GM12864 (cell line): ENCODE results near the gene RNASE7.

Experiments used
- DNase-seq: peaks from one replicate; pipeline ENCODE4 v3.0.0-alpha.2; 2011; ENCODE audit warnings: low read depth
- H3K4me3 ChIP-seq: 2 replicates; pipeline ENCODE4 v1.5.1; 2011; ENCODE audit warnings: mild to moderate bottlenecking, low read depth, low read length, control low read depth
- CTCF ChIP-seq: IDR thresholded peaks from 2 replicates; pipeline ENCODE4 v1.5.1; 2011; ENCODE audit warnings: low read depth, mild to moderate bottlenecking, moderate library complexity, low read length, control low read depth, inconsistent platforms; ENCODE audit errors: missing control alignments

RNASE7 gene

DNA sequence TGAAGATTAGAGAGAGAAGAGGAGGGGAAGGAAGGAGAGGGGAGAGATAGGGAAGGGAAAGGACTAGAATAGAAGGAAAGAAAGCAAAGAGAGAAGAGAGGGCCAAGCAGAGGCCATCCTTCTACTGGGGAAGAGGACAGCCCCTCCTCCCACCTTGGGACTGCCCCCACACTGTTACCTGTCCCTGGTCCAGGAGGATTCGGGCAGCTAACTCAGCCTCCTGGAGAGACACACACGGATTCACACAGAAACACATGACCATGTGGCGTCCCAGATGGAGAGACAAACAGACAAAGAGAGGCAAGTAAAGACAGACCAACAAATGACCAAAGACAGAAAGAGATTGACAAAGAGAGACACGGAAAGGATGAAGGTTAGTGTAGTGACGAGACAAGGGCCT, 19.5 kb upstream of the RNASE7 start:
- DNase-seq = no peak
- TF ChIP-seq CTCF = no peak
- no peak overlapping the region for H3K4me3 ChIP-seq

- no peak for TF ChIP-seq CTCF
- no peak overlapping the region for H3K4me3 ChIP-seq
- DNase-seq = no peak
Observed at GRCh38 chr14:21023174-21023573, 19.0 kb upstream of the RNASE7 start.

- no peak for TF ChIP-seq CTCF
- no peak for DNase-seq
- H3K4me3 ChIP-seq = no peak overlapping the region
Observed at GRCh38 chr14:21023817-21024584, 18.2 kb upstream of the RNASE7 start.

DNA sequence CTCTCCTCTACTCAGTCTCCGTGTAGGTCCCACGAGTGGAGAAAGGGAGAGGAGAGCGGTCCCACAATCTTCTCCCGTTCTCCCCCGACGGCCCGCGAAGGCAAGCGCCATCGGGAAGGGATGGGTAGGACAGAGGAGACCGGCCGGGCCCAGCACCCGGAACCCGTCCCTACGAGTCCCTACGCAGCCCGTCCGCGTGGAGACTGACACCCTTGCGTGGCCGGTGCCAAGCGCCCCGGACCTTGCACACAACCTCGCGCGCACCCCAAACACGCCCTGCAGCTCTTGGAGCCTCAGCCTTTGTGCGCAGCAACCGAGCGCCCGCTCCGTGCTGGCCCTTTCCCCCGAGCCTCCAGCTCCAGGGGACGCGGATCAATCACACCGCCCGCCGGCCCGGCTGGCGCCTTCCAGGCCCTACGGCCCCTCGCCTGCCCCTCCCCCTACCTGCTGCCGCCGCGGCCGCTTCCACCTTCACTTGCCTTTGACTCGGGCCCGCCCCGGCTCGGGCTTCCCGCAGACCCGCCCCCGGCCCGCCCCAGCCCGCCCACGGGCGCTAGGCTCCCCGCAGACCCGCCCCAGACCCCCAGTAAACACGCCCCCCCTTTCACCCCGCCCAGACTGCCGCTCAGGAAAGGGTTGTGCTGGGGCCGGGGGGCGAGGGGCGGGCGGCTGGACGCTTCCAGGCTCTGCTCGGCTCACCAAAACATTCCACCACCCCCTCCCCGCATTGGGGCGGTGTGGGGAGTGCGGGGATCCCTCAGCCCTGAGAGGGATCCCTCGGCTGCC, 17.4 kb upstream of the RNASE7 start, which contains the start of gene NDRG2:
Gene NDRG2 (minus strand): TSS at position 477 of the 786 bp plus-strand sequence. CDS start 1,746 bp downstream, outside the sequence.
- no peak for DNase-seq

GRCh38 chr14:21025371-21026273, 16.5 kb upstream of the RNASE7 start:
- H3K4me3 ChIP-seq = no peak overlapping the region
- TF ChIP-seq CTCF = no peak
- DNase-seq = no peak

More for the DNA sequence above, 17.4 kb upstream of the RNASE7 start, which contains the start of gene NDRG2:
- H3K4me3 ChIP-seq = no peak within 1 kb of the TSS; the same call in 1 of the 2 replicates
- no peak for TF ChIP-seq CTCF

GRCh38 chr14:21026274-21026987, 15.7 kb upstream of the RNASE7 start:
- no peak for TF ChIP-seq CTCF
- DNase-seq = no peak
- no peak overlapping the region for H3K4me3 ChIP-seq
